GM20000 (cell line): ENCODE data around the gene TRDN.
"Not testable (repeated sequence)": the region's sequence is repeated elsewhere in the genome, so short reads cannot be mapped to it uniquely, and the experiment has no call there.

ENCODE experiments used
- DNase-seq: peaks from one replicate; pipeline ENCODE4 v3.0.0; 2012; ENCODE audit warnings: low spot score
- CTCF ChIP-seq: IDR thresholded peaks from 2 replicates; pipeline ENCODE4 v1.5.1; 2012; ENCODE audit warnings: mild to moderate bottlenecking, control low read depth; ENCODE audit errors: extremely low read depth, missing control alignments

Gene TRDN

GRCh38 chr6:123240626-123241025, 396.1 kb downstream of the TRDN start:
- no peak for DNase-seq
- TF ChIP-seq CTCF: no peak

- DNase-seq: no peak
- TF ChIP-seq CTCF: no peak
Observed at GRCh38 chr6:123233336-123233735, 403.4 kb downstream of the TRDN start.

GRCh38 chr6:123227789-123228188, 409.0 kb downstream of the TRDN start:
- DNase-seq: not testable (repeated sequence)

- no peak for DNase-seq
- no peak for TF ChIP-seq CTCF
Observed at GRCh38 chr6:123226398-123226797, 410.4 kb downstream of the TRDN start.

- no peak for TF ChIP-seq CTCF
- DNase-seq: no peak
Observed at GRCh38 chr6:123224077-123224476, 412.7 kb downstream of the TRDN start.

- DNase-seq: no peak
- no peak for TF ChIP-seq CTCF
Observed at GRCh38 chr6:123223461-123223860, 413.3 kb downstream of the TRDN start.

GRCh38 chr6:123215211-123215610, 421.5 kb downstream of the TRDN start:
- no peak for DNase-seq
- no peak for TF ChIP-seq CTCF

GRCh38 chr6:123214433-123214832, 422.3 kb downstream of the TRDN start:
- TF ChIP-seq CTCF: no peak
- no peak for DNase-seq
